Activated CD8-positive, alpha-beta memory T cell treated with anti-CD3 and anti-CD28 coated beads, Interleukin-2, amount 50 U/mL, for 24 hours (primary cell): ENCODE data around the gene ATP1A4.

ENCODE experiments used
- DNase-seq: peaks from one replicate; pipeline ENCODE4 v3.0.0-alpha.2; 2020; ENCODE audit errors: extremely low read depth

The ATP1A4 gene

GRCh38 chr1:160171980-160172379 is 20.6 kb downstream of the ATP1A4 start:
- DNase-seq, result no peak

GRCh38 chr1:160177231-160177630 is 25.8 kb downstream of the ATP1A4 start:
- no peak for DNase-seq

GRCh38 chr1:160177667-160178066 is 26.3 kb downstream of the ATP1A4 start:
- no peak for DNase-seq

- no peak for DNase-seq
Observed at GRCh38 chr1:160178731-160179130, 27.3 kb downstream of the ATP1A4 start.

- no peak for DNase-seq
Observed at GRCh38 chr1:160179336-160179735, 27.9 kb downstream of the ATP1A4 start.

GRCh38 chr1:160186246-160186645 is 34.8 kb downstream of the ATP1A4 start:
- DNase-seq, result no peak

GRCh38 chr1:160186729-160187128 is 35.3 kb downstream of the ATP1A4 start:
- no peak for DNase-seq

GRCh38 chr1:160187407-160187806 is 36.0 kb downstream of the ATP1A4 start:
- DNase-seq, result no peak

GRCh38 chr1:160188341-160188740 is 36.9 kb downstream of the ATP1A4 start:
- no peak for DNase-seq

GRCh38 chr1:160189649-160190625 is 38.5 kb downstream of the ATP1A4 start, which contains the start of gene CASQ1:
CASQ1 (plus strand) TSS chr1:160190575; CDS start chr1:160190752, 177 bp downstream.
- DNase-seq, result no peak

GRCh38 chr1:160191756-160192155 is 40.4 kb downstream of the ATP1A4 start:
- no peak for DNase-seq

GRCh38 chr1:160192234-160192633 is 40.8 kb downstream of the ATP1A4 start:
- no peak for DNase-seq

GRCh38 chr1:160193091-160193819 is 41.9 kb downstream of the ATP1A4 start:
- DNase-seq, result peak; percentile 43

- DNase-seq, result no peak
Observed at GRCh38 chr1:160193832-160194736, 42.7 kb downstream of the ATP1A4 start.

GRCh38 chr1:160194737-160195059 is 43.3 kb downstream of the ATP1A4 start:
- DNase-seq, result no peak

- DNase-seq, result no peak
Observed at GRCh38 chr1:160196143-160196542, 44.7 kb downstream of the ATP1A4 start.

GRCh38 chr1:160197231-160197630 is 45.8 kb downstream of the ATP1A4 start:
- no peak for DNase-seq

GRCh38 chr1:160200786-160201185 is 49.4 kb downstream of the ATP1A4 start:
- no peak for DNase-seq

- no peak for DNase-seq
Observed at GRCh38 chr1:160204526-160205241, 53.3 kb downstream of the ATP1A4 start.

GRCh38 chr1:160205242-160206035 is 54.0 kb downstream of the ATP1A4 start, which contains the start of gene PEA15:
PEA15 (plus strand) TSS chr1:160205384; CDS start chr1:160211545, 6,161 bp downstream.
- DNase-seq, result peak; percentile 19
